ENCODE measurements around the gene IL17C.

DNA sequence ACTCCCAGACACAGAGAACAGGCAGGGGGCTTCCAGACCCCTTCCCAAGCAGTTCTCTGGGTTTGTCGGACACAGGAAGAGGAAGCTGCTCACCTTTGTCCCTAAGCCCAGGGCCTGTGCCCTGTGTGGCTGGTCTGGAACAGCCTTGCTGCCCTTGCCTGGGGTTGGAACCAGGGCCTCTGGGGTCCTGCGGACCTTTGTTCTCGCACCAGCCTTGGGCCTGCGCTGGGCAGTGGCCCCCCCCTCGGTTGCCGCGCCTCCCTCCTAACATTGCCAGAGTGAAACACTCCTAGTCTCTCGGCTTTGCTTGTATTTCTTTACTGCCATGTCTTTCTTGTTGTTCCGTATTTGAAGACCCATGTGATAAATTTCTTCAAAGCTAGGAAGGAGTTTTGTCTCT, 8.5 kb upstream of the IL17C start:
- TF ChIP-seq, protein P1, sequence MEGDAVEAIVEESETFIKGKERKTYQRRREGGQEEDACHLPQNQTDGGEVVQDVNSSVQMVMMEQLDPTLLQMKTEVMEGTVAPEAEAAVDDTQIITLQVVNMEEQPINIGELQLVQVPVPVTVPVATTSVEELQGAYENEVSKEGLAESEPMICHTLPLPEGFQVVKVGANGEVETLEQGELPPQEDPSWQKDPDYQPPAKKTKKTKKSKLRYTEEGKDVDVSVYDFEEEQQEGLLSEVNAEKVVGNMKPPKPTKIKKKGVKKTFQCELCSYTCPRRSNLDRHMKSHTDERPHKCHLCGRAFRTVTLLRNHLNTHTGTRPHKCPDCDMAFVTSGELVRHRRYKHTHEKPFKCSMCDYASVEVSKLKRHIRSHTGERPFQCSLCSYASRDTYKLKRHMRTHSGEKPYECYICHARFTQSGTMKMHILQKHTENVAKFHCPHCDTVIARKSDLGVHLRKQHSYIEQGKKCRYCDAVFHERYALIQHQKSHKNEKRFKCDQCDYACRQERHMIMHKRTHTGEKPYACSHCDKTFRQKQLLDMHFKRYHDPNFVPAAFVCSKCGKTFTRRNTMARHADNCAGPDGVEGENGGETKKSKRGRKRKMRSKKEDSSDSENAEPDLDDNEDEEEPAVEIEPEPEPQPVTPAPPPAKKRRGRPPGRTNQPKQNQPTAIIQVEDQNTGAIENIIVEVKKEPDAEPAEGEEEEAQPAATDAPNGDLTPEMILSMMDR (IDR thresholded peaks at IDR 0.05; ENCODE audit: insufficient read depth, low read length, poor library complexity, severe bottlenecking), result no peak
- no peak for TF ChIP-seq EZH2phosphoT487 (conservative IDR thresholded peaks at IDR 0.05; ENCODE audit: low read length)

Measured in SU-DHL-6 (cell line).